Measurements from ENCODE around the gene ATN1.

DNA sequence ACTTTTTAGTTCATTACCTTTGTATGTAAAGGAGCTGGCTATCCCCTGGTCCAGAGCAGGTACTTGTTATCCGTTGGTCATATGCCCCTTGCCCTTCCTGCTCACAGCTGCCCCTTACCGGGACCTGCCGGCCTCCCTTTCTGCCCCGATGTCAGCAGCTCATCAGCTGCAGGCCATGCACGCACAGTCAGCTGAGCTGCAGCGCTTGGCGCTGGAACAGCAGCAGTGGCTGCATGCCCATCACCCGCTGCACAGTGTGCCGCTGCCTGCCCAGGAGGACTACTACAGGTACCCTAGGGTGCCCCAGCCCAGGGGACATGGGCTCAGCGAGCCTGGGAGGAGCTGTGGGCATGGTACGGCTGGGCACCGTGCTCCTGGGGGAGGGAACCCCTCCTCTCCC is 13.5 kb downstream of the ATN1 start:
- TF ChIP-seq, protein P1, sequence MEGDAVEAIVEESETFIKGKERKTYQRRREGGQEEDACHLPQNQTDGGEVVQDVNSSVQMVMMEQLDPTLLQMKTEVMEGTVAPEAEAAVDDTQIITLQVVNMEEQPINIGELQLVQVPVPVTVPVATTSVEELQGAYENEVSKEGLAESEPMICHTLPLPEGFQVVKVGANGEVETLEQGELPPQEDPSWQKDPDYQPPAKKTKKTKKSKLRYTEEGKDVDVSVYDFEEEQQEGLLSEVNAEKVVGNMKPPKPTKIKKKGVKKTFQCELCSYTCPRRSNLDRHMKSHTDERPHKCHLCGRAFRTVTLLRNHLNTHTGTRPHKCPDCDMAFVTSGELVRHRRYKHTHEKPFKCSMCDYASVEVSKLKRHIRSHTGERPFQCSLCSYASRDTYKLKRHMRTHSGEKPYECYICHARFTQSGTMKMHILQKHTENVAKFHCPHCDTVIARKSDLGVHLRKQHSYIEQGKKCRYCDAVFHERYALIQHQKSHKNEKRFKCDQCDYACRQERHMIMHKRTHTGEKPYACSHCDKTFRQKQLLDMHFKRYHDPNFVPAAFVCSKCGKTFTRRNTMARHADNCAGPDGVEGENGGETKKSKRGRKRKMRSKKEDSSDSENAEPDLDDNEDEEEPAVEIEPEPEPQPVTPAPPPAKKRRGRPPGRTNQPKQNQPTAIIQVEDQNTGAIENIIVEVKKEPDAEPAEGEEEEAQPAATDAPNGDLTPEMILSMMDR (IDR thresholded peaks at IDR 0.05) = no peak
- TF ChIP-seq POLR2A (IDR thresholded peaks at IDR 0.05) (no peak), EP300 (IDR thresholded peaks at IDR 0.05) (no peak), POLR2AphosphoS5 (IDR thresholded peaks at IDR 0.05) (no peak)
